HepG2 (cell line): ENCODE data around the gene HMMR. TPM values are rescaled to one million over a fixed set of nuclear protein-coding genes. Genes with fewer than 3 reads are reported as not detected.

Experiments
- ASH2L ChIP-seq: fragments of 300-600, 200-600 bp; sonication (generic); IDR thresholded peaks from 2 replicates; pipeline ENCODE4 v1.7.0; 2017; ENCODE audit warnings: low read depth, mild to moderate bottlenecking, moderate library complexity, mixed read lengths, low read length; ENCODE audit not compliant: insufficient read length
- CAMTA2 ChIP-seq: sonication (generic); formaldehyde crosslinking; IDR thresholded peaks from 2 replicates; pipeline ENCODE4 v1.4.0; 2020; ENCODE audit warnings: mild to moderate bottlenecking, missing genetic modification reagents, borderline replicate concordance
- PCBP1 ChIP-seq: fragments of 200-400 bp; formaldehyde crosslinking; IDR thresholded peaks from 2 replicates; pipeline ENCODE4 v1.6.1; 2017; ENCODE audit warnings: mild to moderate bottlenecking, low read depth, low read length, borderline replicate concordance
- RFX1 ChIP-seq: fragments of 450-650 bp; IDR thresholded peaks from 2 replicates; pipeline ENCODE4 v1.6.1; 2017
- RFXANK ChIP-seq: IDR thresholded peaks from 2 replicates; pipeline ENCODE4 v1.6.1; 2016
- SAP130 ChIP-seq: IDR thresholded peaks from 2 replicates; pipeline ENCODE4 v1.6.1; 2016; ENCODE audit warnings: low read depth
- SETDB1 ChIP-seq: sonication (generic); formaldehyde crosslinking; IDR thresholded peaks from 2 replicates; pipeline ENCODE4 v1.5.1; 2020; ENCODE audit warnings: missing genetic modification reagents, mild to moderate bottlenecking, borderline replicate concordance
- SMYD3 ChIP-seq: sonication (generic); formaldehyde crosslinking; IDR thresholded peaks from 2 replicates; pipeline ENCODE4 v1.8.1; 2023; ENCODE audit warnings: mild to moderate bottlenecking, missing genetic modification reagents
- ZNF234 ChIP-seq: sonication (generic); formaldehyde crosslinking; conservative IDR thresholded peaks from 2 replicates; pipeline ENCODE4 v1.5.1; 2020; ENCODE audit warnings: mild to moderate bottlenecking, missing genetic modification reagents
- ZNF292 ChIP-seq: sonication (generic); formaldehyde crosslinking; IDR thresholded peaks from 2 replicates; pipeline ENCODE4 v1.8.1; 2022; ENCODE audit warnings: mild to moderate bottlenecking, low read depth, missing genetic modification reagents, borderline replicate concordance
- ZNF484 ChIP-seq: sonication (generic); formaldehyde crosslinking; IDR thresholded peaks from 2 replicates; pipeline ENCODE4 v1.5.1; 2020; ENCODE audit warnings: mild to moderate bottlenecking, low read depth, missing genetic modification reagents, borderline replicate concordance
- ZNF7 ChIP-seq: IDR thresholded peaks from 2 replicates; pipeline ENCODE4 v1.6.1; 2016; ENCODE audit warnings: missing biosample characterization, missing genetic modification reagents
- ZSCAN21 ChIP-seq: sonication (generic); formaldehyde crosslinking; IDR thresholded peaks from 2 replicates; pipeline ENCODE4 v1.8.0; 2022; ENCODE audit warnings: mild to moderate bottlenecking, missing genetic modification reagents, moderate library complexity, borderline replicate concordance
- polyA plus RNA-seq, 8 experiments: library from polyadenylated mRNA; depleted of rRNA in 3 of 8; stranded (reverse) in 7 of 8; unstranded in 1 of 8; fragments of >200 nt; fragmentation: Illumina TruSeq in 4 of 8; extraction: Trizol in 4 of 8; gene quantifications; 2 replicates each; pipeline versions ENCODE4 v1.2.1 to v1.2.3, GENCODE V29; 2011 to 2016; ENCODE audit warnings: low read depth in 4 of 8, missing spikeins in 1 of 8, mixed read lengths in 1 of 8; ENCODE audit not compliant: insufficient read depth in 1 of 8
- total RNA-seq, 5 experiments: library from RNA; depleted of rRNA; stranded (reverse); fragments of >200 nt; fragmentation: Illumina TruSeq; extraction: Trizol; gene quantifications; 2 replicates each; pipeline ENCODE4 v1.2.3, GENCODE V29; 2016; ENCODE audit warnings: low read depth in 1 of 5
- TF ChIP-seq, protein P1 (sequence below): sonication (generic); formaldehyde crosslinking; IDR thresholded peaks from 2 replicates; pipeline ENCODE4 v1.4.0; 2020; ENCODE audit warnings: missing genetic modification reagents, mild to moderate bottlenecking, borderline replicate concordance
- TF ChIP-seq, protein P2 (sequence below): sonication (generic); formaldehyde crosslinking; IDR thresholded peaks from 2 replicates; pipeline ENCODE4 v1.5.0; 2020; ENCODE audit warnings: missing genetic modification reagents
- TF ChIP-seq, protein P3 (sequence below): sonication (generic); formaldehyde crosslinking; IDR thresholded peaks from 2 replicates; pipeline ENCODE4 v1.4.0; 2020; ENCODE audit warnings: missing genetic modification reagents, borderline replicate concordance
- TF ChIP-seq, protein P4 (sequence below): IDR thresholded peaks from 2 replicates; pipeline ENCODE4 v1.6.1; 2016; ENCODE audit warnings: control low read depth
- TF ChIP-seq, protein P5 (sequence below): sonication (generic); formaldehyde crosslinking; IDR thresholded peaks from 2 replicates; pipeline ENCODE4 v1.9.0; 2021; ENCODE audit warnings: missing genetic modification reagents, mild to moderate bottlenecking, borderline replicate concordance
- TF ChIP-seq, protein P6 (sequence below): sonication (generic); formaldehyde crosslinking; IDR thresholded peaks from 2 replicates; pipeline ENCODE4 v1.4.0; 2020; ENCODE audit warnings: mild to moderate bottlenecking, low read depth, missing genetic modification reagents

Gene HMMR
- total and polyA plus RNA-seq, 2 of the 13 experiments (the other 11 are each of a cell fraction or from before 2014, with no cell fraction given) = 8.5 to 48.3 TPM

DNA sequence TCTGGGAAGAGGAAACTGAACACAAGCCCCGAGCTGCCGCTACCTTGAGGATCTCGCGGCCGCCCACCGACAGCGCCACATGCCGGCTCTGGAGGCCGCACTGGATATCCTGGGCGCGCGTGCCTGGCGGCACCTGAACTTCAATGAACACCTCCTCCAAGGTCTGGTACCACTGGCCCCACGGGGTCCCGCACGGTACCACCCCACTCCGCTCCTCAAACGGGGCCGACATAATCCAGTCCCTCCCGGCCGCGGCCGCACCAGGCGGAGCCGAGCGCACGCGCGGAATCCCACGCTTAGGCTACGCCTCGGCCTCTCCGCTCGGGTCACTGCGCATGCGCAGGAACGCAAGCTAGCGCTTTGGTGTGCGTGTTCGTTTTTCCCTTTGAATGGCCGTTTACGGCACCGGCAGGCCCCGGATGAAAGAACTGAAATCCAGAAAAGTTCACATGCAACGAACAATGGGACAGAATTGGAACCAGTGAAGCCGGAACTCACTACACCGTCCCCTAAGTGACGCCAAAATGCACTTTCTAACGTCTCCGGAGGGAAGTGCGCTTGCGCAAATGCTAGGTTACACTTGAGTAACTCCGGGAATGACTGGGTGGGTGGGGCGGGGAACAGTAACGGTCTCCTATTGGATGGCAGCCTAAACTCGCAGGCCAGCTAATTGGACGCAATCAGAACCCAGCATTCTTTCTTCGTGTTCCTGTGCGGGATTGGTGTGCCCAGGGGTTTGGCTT is 442 bp upstream of the HMMR start, which contains the start of gene NUDCD2 (continued):
- TF ChIP-seq, protein P1, sequence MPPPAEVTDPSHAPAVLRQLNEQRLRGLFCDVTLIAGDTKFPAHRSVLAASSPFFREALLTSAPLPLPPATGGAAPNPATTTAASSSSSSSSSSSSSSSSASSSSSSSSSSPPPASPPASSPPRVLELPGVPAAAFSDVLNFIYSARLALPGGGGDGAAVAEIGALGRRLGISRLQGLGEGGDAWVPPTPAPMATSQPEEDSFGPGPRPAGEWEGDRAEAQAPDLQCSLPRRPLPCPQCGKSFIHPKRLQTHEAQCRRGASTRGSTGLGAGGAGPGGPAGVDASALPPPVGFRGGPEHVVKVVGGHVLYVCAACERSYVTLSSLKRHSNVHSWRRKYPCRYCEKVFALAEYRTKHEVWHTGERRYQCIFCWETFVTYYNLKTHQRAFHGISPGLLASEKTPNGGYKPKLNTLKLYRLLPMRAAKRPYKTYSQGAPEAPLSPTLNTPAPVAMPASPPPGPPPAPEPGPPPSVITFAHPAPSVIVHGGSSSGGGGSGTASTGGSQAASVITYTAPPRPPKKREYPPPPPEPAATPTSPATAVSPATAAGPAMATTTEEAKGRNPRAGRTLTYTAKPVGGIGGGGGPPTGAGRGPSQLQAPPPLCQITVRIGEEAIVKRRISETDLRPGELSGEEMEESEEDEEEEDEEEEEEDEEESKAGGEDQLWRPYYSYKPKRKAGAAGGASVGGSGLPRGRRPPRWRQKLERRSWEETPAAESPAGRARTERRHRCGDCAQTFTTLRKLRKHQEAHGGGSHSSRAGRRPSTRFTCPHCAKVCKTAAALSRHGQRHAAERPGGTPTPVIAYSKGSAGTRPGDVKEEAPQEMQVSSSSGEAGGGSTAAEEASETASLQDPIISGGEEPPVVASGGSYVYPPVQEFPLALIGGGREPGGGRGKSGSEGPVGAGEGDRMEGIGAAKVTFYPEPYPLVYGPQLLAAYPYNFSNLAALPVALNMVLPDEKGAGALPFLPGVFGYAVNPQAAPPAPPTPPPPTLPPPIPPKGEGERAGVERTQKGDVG = peak; percentile 52; the same call in 1 of the 2 replicates
- 0 out of 2 replicates have a peak, but pooled peaks have one; percentile 67 for TF ChIP-seq SMYD3
- no peak for TF ChIP-seq RFX1
- TF ChIP-seq ZSCAN21 (CRISPR knock-in tag) = peak; percentile 63; the same call in 1 of the 2 replicates
- TF ChIP-seq PCBP1 = no peak
- peak; percentile 67 for TF ChIP-seq SAP130
- TF ChIP-seq ASH2L = peak; percentile 84
- TF ChIP-seq, protein P2, sequence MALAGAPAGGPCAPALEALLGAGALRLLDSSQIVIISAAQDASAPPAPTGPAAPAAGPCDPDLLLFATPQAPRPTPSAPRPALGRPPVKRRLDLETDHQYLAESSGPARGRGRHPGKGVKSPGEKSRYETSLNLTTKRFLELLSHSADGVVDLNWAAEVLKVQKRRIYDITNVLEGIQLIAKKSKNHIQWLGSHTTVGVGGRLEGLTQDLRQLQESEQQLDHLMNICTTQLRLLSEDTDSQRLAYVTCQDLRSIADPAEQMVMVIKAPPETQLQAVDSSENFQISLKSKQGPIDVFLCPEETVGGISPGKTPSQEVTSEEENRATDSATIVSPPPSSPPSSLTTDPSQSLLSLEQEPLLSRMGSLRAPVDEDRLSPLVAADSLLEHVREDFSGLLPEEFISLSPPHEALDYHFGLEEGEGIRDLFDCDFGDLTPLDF (CRISPR knock-in tag) = 0 out of 2 replicates have a peak, but pooled peaks have one; percentile 65
- TF ChIP-seq ZNF7 (CRISPR knock-in tag) = no peak
- no peak for TF ChIP-seq ZNF234 (CRISPR knock-in tag)
- no peak for TF ChIP-seq SETDB1
- TF ChIP-seq, protein P3, sequence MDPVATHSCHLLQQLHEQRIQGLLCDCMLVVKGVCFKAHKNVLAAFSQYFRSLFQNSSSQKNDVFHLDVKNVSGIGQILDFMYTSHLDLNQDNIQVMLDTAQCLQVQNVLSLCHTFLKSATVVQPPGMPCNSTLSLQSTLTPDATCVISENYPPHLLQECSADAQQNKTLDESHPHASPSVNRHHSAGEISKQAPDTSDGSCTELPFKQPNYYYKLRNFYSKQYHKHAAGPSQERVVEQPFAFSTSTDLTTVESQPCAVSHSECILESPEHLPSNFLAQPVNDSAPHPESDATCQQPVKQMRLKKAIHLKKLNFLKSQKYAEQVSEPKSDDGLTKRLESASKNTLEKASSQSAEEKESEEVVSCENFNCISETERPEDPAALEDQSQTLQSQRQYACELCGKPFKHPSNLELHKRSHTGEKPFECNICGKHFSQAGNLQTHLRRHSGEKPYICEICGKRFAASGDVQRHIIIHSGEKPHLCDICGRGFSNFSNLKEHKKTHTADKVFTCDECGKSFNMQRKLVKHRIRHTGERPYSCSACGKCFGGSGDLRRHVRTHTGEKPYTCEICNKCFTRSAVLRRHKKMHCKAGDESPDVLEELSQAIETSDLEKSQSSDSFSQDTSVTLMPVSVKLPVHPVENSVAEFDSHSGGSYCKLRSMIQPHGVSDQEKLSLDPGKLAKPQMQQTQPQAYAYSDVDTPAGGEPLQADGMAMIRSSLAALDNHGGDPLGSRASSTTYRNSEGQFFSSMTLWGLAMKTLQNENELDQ (CRISPR knock-in tag) = peak; percentile 47; the same call in 1 of the 2 replicates
- no peak for TF ChIP-seq ZNF484 (CRISPR knock-in tag)
- TF ChIP-seq, protein P4, sequence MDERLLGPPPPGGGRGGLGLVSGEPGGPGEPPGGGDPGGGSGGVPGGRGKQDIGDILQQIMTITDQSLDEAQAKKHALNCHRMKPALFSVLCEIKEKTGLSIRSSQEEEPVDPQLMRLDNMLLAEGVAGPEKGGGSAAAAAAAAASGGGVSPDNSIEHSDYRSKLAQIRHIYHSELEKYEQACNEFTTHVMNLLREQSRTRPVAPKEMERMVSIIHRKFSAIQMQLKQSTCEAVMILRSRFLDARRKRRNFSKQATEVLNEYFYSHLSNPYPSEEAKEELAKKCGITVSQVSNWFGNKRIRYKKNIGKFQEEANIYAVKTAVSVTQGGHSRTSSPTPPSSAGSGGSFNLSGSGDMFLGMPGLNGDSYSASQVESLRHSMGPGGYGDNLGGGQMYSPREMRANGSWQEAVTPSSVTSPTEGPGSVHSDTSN = no peak
- TF ChIP-seq, protein P5, sequence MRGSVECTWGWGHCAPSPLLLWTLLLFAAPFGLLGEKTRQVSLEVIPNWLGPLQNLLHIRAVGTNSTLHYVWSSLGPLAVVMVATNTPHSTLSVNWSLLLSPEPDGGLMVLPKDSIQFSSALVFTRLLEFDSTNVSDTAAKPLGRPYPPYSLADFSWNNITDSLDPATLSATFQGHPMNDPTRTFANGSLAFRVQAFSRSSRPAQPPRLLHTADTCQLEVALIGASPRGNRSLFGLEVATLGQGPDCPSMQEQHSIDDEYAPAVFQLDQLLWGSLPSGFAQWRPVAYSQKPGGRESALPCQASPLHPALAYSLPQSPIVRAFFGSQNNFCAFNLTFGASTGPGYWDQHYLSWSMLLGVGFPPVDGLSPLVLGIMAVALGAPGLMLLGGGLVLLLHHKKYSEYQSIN (CRISPR knock-in tag) = no peak
- no peak for TF ChIP-seq CAMTA2
- TF ChIP-seq, protein P6, sequence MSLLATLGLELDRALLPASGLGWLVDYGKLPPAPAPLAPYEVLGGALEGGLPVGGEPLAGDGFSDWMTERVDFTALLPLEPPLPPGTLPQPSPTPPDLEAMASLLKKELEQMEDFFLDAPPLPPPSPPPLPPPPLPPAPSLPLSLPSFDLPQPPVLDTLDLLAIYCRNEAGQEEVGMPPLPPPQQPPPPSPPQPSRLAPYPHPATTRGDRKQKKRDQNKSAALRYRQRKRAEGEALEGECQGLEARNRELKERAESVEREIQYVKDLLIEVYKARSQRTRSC (CRISPR knock-in tag) = no peak
- no peak for TF ChIP-seq ZNF292 (CRISPR knock-in tag)
- peak; percentile 42; the same call in 1 of the 2 replicates for TF ChIP-seq RFXANK (CRISPR knock-in tag)
